HepG2 (cell line): ENCODE results near the gene TJAP1. TPM values are rescaled to one million over a fixed set of nuclear protein-coding genes. Genes with fewer than 3 reads are reported as not detected.
A peak's percentile ranks its signal among the peaks of the same experiment; 100 is the strongest.

Source experiments
- BRCA1 ChIP-seq: sonication (generic); formaldehyde crosslinking; IDR thresholded peaks from 2 replicates; pipeline ENCODE4 v1.4.0; 2020; ENCODE audit warnings: missing genetic modification reagents
- GATA4 ChIP-seq: sonication (generic); IDR thresholded peaks from 2 replicates; pipeline ENCODE4 v1.6.1; 2016; ENCODE audit warnings: antibody characterized with exemption, low read depth, borderline replicate concordance
- KDM5B ChIP-seq: sonication (generic); formaldehyde crosslinking; IDR thresholded peaks from 2 replicates; pipeline ENCODE4 v1.4.0; 2020; ENCODE audit warnings: missing genetic modification reagents, mild to moderate bottlenecking, borderline replicate concordance
- ZNF121 ChIP-seq: sonication (generic); formaldehyde crosslinking; IDR thresholded peaks from 2 replicates; pipeline ENCODE4 v1.5.0; 2020; ENCODE audit warnings: mild to moderate bottlenecking, missing genetic modification reagents
- polyA plus RNA-seq, 8 experiments: library from polyadenylated mRNA; depleted of rRNA in 3 of 8; stranded (reverse) in 7 of 8; unstranded in 1 of 8; fragments of >200 nt; fragmentation: Illumina TruSeq in 4 of 8; extraction: Trizol in 4 of 8; gene quantifications; 2 replicates each; pipeline versions ENCODE4 v1.2.1 to v1.2.3, GENCODE V29; 2011 to 2016; ENCODE audit warnings: low read depth in 4 of 8, missing spikeins in 1 of 8, mixed read lengths in 1 of 8; ENCODE audit not compliant: insufficient read depth in 1 of 8
- total RNA-seq, 5 experiments: library from RNA; depleted of rRNA; stranded (reverse); fragments of >200 nt; fragmentation: Illumina TruSeq; extraction: Trizol; gene quantifications; 2 replicates each; pipeline ENCODE4 v1.2.3, GENCODE V29; 2016; ENCODE audit warnings: low read depth in 1 of 5
- TF ChIP-seq, protein P1 (sequence below): sonication (generic); formaldehyde crosslinking; IDR thresholded peaks from 2 replicates; pipeline ENCODE4 v1.5.0; 2020; ENCODE audit warnings: mild to moderate bottlenecking, missing genetic modification reagents, borderline replicate concordance
- TF ChIP-seq, protein P2 (sequence below): sonication (generic); formaldehyde crosslinking; IDR thresholded peaks from 2 replicates; pipeline ENCODE4 v1.4.0; 2020; ENCODE audit warnings: missing genetic modification reagents, borderline replicate concordance
- TF ChIP-seq, protein P3 (sequence below): sonication (generic); formaldehyde crosslinking; IDR thresholded peaks from 2 replicates; pipeline ENCODE4 v1.4.0; 2020; ENCODE audit warnings: missing genetic modification reagents
- TF ChIP-seq, protein P4 (sequence below): sonication (generic); formaldehyde crosslinking; IDR thresholded peaks from 2 replicates; pipeline ENCODE4 v1.4.0; 2020; ENCODE audit warnings: missing genetic modification reagents

Gene TJAP1
- total and polyA plus RNA-seq, 2 of the 13 experiments (the other 11 are each of a cell fraction or from before 2014, with no cell fraction given): 15.7 to 41.6 TPM

DNA sequence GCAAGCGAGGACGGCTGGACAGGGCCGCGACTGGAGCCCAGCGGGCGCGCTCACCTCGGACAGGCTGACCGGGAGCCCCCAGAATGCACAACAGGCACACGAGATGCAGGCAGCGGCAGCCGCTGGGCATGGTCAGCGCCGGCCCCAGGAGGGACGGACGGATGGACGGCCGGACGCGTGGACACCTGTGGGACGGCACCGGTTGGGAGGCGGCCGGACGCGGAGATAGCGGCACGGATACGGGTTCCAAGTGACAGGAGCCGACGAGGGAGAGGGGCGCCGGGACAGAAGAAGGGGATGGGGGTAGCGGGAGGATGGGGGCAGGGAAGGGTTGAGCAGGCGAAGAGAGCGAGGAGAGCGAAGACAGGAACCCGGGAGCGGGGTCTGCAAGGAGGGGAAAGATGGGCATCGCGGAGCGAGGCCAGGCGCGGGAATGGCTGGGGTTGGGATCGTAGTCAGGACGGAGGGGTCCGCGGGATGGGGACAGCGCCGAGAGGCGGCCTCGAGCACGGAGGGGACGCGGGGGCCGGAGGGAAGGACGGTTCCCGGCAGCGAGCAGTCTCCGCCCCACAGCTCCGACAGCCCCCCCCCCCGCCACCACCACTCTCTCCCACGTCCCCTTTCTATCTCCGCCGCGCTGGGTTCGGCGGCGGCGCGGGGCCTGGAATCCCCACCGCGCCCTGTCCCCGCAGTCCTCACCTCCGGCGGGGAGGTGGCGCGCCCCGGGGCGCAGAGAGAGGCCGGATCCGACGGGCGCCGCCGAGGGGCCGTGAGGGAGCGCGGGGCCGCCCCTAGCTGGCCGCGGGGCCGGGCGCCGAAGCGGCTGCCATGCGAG, 22.5 kb upstream of the TJAP1 start (continued):
- TF ChIP-seq, protein P1, sequence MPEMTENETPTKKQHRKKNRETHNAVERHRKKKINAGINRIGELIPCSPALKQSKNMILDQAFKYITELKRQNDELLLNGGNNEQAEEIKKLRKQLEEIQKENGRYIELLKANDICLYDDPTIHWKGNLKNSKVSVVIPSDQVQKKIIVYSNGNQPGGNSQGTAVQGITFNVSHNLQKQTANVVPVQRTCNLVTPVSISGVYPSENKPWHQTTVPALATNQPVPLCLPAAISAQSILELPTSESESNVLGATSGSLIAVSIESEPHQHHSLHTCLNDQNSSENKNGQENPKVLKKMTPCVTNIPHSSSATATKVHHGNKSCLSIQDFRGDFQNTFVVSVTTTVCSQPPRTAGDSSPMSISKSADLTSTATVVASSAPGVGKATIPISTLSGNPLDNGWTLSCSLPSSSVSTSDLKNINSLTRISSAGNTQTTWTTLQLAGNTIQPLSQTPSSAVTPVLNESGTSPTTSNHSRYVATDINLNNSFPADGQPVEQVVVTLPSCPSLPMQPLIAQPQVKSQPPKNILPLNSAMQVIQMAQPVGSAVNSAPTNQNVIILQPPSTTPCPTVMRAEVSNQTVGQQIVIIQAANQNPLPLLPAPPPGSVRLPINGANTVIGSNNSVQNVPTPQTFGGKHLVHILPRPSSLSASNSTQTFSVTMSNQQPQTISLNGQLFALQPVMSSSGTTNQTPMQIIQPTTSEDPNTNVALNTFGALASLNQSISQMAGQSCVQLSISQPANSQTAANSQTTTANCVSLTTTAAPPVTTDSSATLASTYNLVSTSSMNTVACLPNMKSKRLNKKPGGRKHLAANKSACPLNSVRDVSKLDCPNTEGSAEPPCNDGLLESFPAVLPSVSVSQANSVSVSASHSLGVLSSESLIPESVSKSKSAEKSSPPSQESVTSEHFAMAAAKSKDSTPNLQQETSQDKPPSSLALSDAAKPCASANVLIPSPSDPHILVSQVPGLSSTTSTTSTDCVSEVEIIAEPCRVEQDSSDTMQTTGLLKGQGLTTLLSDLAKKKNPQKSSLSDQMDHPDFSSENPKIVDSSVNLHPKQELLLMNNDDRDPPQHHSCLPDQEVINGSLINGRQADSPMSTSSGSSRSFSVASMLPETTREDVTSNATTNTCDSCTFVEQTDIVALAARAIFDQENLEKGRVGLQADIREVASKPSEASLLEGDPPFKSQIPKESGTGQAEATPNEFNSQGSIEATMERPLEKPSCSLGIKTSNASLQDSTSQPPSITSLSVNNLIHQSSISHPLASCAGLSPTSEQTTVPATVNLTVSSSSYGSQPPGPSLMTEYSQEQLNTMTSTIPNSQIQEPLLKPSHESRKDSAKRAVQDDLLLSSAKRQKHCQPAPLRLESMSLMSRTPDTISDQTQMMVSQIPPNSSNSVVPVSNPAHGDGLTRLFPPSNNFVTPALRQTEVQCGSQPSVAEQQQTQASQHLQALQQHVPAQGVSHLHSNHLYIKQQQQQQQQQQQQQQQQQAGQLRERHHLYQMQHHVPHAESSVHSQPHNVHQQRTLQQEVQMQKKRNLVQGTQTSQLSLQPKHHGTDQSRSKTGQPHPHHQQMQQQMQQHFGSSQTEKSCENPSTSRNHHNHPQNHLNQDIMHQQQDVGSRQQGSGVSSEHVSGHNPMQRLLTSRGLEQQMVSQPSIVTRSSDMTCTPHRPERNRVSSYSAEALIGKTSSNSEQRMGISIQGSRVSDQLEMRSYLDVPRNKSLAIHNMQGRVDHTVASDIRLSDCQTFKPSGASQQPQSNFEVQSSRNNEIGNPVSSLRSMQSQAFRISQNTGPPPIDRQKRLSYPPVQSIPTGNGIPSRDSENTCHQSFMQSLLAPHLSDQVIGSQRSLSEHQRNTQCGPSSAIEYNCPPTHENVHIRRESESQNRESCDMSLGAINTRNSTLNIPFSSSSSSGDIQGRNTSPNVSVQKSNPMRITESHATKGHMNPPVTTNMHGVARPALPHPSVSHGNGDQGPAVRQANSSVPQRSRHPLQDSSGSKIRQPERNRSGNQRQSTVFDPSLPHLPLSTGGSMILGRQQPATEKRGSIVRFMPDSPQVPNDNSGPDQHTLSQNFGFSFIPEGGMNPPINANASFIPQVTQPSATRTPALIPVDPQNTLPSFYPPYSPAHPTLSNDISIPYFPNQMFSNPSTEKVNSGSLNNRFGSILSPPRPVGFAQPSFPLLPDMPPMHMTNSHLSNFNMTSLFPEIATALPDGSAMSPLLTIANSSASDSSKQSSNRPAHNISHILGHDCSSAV (CRISPR knock-in tag): no peak
- TF ChIP-seq KDM5B (CRISPR knock-in tag) (peak; percentile 83; the same call in 1 of the 2 replicates), ZNF121 (CRISPR knock-in tag) (no peak), GATA4 (no peak), BRCA1 (CRISPR knock-in tag) (no peak)
- TF ChIP-seq, protein P2, sequence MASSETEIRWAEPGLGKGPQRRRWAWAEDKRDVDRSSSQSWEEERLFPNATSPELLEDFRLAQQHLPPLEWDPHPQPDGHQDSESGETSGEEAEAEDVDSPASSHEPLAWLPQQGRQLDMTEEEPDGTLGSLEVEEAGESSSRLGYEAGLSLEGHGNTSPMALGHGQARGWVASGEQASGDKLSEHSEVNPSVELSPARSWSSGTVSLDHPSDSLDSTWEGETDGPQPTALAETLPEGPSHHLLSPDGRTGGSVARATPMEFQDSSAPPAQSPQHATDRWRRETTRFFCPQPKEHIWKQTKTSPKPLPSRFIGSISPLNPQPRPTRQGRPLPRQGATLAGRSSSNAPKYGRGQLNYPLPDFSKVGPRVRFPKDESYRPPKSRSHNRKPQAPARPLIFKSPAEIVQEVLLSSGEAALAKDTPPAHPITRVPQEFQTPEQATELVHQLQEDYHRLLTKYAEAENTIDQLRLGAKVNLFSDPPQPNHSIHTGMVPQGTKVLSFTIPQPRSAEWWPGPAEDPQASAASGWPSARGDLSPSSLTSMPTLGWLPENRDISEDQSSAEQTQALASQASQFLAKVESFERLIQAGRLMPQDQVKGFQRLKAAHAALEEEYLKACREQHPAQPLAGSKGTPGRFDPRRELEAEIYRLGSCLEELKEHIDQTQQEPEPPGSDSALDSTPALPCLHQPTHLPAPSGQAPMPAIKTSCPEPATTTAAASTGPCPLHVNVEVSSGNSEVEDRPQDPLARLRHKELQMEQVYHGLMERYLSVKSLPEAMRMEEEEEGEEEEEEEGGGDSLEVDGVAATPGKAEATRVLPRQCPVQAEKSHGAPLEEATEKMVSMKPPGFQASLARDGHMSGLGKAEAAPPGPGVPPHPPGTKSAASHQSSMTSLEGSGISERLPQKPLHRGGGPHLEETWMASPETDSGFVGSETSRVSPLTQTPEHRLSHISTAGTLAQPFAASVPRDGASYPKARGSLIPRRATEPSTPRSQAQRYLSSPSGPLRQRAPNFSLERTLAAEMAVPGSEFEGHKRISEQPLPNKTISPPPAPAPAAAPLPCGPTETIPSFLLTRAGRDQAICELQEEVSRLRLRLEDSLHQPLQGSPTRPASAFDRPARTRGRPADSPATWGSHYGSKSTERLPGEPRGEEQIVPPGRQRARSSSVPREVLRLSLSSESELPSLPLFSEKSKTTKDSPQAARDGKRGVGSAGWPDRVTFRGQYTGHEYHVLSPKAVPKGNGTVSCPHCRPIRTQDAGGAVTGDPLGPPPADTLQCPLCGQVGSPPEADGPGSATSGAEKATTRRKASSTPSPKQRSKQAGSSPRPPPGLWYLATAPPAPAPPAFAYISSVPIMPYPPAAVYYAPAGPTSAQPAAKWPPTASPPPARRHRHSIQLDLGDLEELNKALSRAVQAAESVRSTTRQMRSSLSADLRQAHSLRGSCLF: no peak
- TF ChIP-seq, protein P3, sequence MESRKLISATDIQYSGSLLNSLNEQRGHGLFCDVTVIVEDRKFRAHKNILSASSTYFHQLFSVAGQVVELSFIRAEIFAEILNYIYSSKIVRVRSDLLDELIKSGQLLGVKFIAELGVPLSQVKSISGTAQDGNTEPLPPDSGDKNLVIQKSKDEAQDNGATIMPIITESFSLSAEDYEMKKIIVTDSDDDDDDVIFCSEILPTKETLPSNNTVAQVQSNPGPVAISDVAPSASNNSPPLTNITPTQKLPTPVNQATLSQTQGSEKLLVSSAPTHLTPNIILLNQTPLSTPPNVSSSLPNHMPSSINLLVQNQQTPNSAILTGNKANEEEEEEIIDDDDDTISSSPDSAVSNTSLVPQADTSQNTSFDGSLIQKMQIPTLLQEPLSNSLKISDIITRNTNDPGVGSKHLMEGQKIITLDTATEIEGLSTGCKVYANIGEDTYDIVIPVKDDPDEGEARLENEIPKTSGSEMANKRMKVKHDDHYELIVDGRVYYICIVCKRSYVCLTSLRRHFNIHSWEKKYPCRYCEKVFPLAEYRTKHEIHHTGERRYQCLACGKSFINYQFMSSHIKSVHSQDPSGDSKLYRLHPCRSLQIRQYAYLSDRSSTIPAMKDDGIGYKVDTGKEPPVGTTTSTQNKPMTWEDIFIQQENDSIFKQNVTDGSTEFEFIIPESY: no peak
- TF ChIP-seq, protein P4, sequence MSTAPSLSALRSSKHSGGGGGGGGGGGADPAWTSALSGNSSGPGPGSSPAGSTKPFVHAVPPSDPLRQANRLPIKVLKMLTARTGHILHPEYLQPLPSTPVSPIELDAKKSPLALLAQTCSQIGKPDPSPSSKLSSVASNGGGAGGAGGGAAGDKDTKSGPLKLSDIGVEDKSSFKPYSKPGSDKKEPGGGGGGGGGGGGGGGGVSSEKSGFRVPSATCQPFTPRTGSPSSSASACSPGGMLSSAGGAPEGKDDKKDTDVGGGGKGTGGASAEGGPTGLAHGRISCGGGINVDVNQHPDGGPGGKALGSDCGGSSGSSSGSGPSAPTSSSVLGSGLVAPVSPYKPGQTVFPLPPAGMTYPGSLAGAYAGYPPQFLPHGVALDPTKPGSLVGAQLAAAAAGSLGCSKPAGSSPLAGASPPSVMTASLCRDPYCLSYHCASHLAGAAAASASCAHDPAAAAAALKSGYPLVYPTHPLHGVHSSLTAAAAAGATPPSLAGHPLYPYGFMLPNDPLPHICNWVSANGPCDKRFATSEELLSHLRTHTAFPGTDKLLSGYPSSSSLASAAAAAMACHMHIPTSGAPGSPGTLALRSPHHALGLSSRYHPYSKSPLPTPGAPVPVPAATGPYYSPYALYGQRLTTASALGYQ (CRISPR knock-in tag): no peak
